HG03139 (cell line): ENCODE data around the gene GUSB.
"Not testable (repeated sequence)": the region's sequence is repeated elsewhere in the genome, so short reads cannot be mapped to it uniquely, and the experiment has no call there.

ENCODE experiments used
- ATAC-seq: cut with Tn5 transposase; IDR thresholded peaks from one replicate; pipeline ENCODE4 v1.9.1; 2021; ENCODE audit not compliant: unreplicated experiment

The GUSB gene

DNA sequence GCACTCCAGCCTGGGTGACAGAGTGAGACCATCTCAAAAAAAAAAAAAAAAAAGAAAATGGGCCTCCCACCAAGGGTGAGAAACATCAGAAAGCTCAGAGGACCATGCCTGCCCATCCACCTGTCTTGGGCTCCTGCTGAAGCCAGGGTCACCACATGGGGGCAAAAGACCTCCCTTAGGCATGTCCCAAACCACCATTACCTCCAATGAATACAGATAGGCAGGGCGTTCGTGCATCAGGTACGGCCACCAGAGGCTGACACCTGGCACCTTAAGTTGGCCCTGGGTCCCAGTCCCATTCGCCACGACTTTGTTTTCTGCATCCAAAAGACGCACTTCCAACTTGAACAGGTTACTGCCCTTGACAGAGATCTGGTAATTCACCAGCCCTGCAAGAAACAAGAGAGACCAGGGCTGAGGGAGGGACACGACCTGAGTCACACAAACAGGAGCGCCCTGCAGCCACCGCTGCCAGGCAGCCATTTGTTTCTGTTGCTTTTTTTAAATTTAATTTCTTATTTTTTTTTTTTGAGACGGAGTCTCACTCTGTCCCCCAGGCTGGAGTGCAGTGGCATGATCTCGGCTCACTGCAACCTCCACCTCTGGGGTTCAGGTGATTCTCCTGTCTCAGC lies 6.1 kb downstream of the GUSB start:
- ATAC-seq = no peak

DNA sequence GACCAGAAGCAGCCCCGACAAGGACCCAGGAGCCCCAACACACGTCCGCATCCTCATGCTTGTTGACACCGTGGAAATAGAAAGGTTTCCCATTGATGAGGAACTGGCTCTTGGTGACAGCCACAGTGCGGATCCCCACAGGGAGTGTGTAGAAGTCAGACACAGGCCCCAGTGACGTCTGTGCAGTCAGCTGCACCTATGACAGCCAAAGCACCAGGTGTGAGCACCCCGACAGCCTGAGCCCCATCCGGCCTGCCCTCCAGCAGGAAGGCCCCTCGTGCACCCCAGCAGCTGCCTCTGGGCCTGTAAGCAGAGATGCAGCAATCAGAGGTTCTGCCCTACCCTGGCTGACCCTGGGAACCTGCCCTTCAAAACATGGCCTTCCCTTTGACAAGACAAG lies 7.1 kb downstream of the GUSB start:
- ATAC-seq = no peak

DNA sequence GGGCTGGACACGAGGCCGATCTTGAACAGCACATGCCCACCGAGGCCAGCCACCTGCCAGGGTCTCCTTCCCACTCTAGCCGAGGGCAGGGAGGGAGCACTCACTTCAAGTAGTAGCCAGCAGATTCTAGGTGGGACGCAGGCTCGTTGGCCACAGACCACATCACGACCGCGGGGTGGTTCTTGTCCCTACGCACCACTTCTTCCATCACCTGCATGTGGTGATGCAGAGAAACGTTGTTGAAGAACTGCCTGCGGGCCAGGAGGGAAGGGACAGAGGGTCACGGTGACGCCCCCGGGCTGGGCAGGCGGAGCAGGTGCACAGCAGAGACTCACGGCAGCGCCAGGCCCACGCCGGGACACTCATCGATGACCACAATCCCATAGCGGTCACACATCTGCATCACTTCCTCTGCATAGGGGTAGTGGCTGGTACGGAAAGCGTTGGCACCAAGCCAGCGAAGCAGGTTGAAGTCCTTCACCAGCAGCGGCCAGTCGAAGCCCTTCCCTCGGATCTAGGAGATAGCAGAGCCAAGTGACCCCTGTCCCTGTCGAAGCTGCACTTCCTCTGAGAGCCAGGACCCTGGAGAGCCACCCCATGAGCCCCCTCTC lies 7.7 kb downstream of the GUSB start:
- no peak for ATAC-seq

DNA sequence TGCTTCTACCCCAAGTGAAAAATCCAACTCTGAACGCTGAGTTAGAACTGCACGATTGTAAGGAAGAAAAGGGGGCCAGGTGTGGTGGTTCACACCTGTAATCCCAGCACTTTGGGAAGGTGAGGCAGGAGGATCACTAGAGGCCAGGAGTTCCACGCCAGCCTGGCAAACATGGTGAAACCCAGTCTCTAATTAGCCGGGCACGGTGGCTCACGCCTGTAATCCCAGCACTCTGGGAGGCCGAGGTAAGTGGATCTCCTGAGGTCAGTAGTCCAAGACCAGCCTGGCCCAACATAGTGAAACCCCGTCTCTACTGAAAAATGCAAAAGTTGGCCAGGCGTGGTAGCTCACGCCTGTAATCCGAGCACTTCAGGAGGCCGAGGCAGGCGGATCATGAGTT lies 9.0 kb downstream of the GUSB start:
- no peak for ATAC-seq

DNA sequence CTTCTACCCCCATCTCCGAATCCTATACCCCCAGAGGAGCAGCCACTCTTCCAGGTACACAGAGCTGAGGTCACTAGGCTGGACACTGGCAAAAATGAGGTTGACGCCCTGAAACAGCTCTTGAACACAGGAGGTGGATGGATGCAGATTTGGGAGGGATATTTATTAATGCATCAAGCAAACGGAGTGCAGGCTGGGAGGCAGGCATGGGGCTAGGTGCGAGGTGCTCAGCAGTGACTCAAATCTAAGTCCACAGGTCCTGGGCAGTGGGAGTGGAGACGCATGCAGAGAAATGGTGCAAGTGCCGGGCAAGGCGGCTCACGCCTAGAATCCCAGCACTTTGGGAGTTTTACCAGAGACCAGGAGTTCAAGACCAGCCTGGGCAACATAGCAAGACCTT lies 11.0 kb downstream of the GUSB start:
- no peak for ATAC-seq

DNA sequence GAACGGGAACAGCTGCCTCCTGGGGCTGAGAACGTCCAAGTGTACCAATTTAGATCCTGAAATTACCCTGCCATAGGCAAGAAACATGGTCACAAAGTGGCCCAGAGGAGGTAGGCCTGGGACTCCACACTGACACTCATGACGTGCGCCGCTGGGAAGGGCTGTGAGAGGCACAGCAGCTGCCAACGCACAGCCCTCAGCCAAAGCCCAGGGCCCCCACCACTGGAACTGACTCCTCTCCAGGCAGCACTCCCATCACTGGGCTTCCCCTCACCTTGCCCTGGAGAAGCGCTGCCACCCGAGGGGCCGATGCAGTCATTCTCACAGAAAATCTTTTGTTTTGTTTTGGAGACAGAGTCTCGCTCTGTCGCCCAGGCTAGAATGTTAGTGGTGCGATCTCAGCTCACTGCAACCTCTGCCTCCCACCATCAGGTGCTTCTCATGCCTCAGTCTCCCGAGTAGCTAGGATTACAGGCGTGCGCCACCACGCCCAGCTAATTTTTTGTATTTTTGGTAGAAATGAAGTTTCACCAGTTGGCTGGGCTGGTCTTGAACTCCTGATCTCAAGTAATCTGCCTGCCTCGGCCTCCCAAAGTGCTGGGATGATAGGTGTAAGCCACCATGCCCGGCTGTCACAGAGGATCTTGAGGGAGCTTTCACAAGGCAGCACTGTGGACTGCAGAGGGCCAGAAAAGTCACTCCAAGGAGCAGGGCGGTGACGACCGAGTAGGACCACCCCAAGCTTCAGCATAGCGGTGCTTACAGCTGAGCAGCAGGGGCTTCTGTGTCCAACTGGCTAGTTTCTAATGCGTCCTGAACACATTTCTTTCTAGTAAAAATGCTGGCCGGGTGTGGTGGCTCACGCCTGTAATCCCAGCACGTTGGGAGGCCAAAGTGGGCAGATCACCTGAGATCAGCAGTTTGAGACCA lies 13.5 kb downstream of the GUSB start:
- ATAC-seq = no peak

DNA sequence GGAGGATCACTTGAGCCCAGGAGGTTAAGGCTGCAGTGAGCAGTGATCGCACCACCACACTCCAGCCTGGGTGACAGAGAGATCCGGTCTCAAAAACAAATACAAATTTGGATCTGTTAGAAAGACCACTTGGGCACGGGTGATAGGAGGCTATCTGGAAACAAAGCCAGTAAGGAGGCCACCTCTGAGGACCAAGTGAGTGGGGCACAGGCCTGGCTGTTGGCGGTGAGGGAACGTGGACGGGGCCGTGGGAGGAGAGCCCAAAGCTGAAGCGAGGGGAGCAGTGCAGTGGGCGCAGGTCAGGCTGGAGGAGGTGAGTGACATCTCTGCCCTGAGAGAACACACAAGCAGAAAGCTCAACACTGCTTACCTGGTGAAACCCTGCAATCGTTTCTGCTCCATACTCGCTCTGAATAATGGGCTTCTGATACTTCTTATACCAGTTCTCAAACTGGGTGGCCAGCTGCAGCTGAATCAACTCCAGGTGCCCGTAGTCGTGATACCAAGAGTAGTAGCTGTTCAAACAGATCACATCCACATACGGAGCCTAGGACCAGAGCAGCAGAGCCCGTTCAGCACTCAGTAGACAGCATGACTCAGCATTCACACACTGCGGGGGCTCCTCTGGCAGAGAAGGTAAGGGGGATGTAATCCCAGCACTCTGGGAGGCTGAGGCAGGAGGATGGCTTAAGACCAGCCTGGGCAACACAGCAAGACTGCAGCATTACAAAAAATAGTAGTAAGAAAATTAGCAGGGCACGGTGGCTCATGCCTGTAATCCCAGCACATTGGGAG lies 14.5 kb downstream of the GUSB start:
- ATAC-seq = no peak

DNA sequence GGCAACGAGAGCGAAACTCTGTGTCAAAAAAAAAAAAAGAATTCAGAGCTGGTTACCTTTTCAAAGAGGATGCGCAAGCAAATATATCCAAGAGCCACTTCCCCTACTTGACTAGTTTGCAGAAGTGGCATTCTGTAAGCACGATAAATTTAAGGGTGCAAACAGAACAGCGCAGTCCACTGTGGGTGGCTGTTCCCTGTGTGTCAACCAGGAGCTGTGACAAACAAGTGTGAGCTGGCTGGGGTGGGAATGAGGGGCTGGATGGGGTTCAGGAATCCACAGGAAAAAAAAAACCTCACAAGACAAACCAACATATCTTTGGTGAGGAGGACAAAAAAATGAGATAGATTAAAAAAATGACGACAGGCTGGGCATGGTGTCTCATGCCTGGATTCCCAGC lies 15.9 kb downstream of the GUSB start:
- ATAC-seq = no peak

DNA sequence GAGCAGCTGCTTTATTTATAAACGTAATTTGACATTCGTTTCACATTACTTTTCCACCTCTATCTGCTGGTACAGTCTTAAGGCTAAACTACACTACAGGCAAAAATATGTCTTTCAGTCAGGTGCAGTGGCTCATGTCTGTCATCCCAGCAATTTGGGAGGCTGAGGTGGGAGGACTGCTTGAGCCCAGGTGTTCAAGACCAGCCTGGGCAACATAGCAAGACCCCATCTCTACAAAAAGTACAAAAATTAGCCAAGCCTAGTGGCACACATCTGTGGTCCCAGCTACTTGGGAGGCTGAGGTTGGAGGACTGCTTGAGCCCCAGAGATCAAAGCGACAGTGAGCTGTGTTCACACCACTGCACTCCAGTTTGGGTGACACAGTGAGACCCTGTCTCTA lies 17.3 kb downstream of the GUSB start:
- not testable (repeated sequence) for ATAC-seq

DNA sequence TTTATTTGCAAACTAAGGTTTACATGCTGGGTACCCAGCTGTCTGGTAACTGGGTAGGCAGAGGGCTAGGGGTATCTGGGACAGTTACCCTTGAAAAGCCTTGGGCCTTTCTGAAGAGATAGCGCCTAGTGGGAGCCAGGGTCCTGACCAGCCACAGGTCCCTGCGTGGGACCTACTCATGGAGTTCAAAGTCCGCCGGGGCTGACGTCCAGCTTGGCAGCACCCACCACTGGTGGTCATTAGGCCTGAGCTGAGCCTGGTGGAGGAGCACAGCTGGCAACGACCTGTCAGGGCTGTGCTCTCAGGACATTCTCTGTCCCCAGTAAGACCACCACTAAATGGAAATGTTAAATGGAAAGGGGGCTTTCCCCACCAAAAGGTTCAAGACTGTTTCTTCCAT lies 20.0 kb downstream of the GUSB start:
- ATAC-seq = no peak

DNA sequence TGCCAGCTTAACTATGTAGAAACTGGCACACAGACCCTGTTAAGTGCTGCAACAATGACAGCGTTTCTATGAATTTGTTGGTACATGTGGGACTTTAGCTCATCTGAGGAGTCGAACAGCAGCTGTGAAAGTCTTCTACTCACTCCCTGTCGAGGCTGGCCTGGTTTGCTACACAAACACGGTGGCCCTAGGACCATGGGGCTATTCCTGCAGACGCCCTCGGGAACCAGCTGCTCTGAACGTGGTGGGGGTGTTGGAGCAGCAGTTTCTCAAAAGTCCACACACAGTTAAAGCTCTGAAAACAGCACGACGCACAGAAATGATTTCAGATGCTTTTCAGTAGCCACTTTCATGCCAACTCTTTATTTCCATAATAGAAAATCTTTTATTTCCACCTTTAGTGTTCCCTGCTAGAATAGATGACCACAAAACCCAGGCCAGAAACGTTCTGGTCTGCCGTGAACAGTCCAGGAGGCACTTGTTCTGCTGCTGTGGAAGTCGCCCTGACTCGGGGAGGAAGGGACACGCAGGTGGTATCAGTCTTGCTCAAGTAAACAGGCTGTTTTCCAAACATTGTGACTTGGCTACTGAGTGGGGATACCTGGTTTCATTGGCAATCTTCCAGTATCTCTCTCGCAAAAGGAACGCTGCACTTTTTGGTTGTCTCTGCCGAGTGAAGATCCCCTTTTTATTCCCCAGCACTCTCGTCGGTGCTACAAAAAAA lies 21.5 kb downstream of the GUSB start:
- ATAC-seq = no peak

DNA sequence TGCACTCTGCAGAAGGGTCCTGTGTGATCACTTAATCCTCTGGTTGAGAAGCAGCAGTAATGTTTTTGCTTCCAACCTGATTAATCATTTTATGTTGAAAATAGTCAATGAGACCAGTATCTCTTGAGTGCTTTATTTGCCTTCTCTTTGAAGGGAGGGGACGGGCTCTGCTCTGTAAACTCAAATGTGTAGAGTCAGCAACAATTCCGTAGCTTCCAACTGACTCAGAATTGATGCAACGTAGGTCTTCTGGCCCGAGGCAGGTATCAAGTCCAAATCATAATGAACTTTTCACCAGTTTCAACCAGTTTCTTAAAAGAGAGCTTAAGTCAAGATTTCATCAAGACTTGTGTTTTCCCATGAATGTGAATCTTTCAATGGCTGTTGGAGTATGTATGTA lies 26.3 kb downstream of the GUSB start:
- no peak for ATAC-seq

DNA sequence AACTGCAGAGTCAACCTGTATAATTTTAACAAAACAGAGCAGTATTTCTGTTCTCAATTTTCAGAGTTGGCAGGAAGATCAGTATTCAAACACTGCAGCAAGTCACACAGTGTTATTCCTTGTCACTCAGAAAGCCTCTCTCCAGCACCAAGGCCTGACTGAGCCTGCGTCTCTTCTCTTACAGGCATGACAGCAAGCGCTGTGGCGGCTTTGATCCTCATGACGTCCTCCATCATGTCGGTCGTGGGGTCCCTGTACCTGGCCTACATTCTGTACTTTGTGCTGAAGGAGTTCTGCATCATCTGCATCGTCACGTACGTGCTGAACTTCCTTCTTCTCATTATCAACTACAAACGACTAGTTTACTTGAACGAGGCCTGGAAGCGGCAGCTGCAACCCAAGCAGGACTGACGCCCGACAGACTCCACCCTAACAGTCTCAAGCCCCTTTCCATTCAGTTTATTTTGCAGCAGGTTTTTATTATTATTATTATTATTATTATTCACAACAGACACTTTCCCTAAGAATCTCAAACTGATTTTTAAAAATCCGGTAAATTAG lies 28.0 kb downstream of the GUSB start:
- ATAC-seq = no peak

DNA sequence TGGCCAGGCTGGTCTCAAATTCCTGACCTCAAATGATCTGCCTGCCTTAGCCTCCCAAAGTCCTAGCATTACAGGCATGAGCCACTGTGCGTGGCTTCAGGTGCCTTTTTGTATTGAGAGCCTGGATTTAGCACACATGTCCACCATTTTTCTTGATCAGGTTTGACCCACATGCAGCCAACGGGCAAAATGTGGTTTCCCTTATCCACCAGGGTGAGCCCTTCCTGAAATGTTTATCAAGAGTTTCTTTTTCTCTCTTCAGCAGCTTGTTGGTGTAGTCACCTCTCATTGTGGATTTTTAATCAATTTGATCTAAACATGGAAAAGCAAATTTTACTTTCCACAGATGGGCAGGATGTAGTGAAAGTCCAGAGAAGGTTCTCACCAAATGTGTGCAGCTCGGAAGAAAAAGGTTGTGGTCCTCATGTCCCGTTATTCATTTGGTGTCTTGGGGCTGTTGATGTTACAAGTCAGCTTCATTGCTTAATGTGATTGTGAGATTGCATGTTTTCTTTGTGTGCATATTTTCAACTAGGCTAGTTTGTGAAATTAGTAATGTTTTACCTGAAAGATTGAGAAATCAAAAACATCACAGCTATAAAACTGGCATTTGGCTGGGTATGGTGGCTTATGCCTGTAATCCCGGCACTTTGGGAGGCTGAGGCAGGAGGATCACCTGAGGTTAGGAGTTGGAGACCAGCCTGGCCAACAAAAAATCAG lies 28.9 kb downstream of the GUSB start:
- no peak for ATAC-seq

DNA sequence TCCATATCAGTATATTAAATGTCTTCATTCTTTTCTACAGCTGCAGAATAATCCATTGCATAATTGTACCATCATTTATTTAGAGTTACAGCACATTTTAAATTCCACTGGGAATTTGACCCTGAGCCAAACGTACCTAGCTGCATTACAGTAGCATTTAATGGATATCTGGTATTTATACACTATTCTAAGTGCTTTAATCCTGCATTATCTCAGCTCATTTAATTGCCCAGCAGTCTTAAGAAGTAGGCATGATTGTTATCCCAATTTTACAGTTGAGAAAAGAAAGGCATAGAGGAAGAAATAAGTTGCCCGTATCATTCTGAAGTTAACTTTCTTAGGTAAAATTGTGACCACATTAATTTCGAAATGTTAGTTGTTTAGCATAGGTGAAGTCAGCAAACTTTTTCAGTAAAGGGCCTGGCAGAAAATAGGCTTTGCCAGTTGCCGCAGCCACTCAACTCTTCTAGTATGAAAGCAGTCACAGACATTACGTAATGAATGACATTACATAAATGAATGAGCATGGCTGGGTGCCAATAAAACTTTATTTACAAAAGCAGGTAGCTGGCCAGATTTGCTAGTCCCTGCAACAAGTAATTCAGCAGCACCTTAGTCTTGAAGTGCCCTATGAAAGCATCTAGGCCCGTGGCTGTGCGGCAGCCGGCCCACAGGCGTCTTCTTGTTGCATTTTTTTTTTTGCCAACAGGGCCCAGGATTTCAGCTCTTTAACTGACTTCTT lies 30.0 kb downstream of the GUSB start:
- ATAC-seq = no peak

DNA sequence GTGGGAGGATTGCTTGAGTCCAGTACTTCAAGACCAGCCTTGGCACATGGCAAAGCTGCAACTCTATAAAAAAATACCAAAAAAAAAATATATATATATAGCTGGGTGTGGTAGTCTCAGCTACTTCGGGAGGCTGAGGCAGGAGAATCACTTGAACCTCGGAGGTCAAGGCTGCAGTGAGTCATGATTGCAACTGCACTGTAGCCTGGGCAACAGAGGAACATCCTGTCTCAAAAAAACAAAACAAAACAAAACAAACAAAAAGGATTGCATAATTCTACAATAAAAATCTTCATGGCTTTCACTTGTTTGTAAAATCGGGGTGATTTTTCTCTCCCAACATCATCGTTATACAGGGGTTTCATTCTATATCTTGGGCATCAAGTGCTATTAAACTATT lies 35.1 kb downstream of the GUSB start:
- ATAC-seq = no peak

DNA sequence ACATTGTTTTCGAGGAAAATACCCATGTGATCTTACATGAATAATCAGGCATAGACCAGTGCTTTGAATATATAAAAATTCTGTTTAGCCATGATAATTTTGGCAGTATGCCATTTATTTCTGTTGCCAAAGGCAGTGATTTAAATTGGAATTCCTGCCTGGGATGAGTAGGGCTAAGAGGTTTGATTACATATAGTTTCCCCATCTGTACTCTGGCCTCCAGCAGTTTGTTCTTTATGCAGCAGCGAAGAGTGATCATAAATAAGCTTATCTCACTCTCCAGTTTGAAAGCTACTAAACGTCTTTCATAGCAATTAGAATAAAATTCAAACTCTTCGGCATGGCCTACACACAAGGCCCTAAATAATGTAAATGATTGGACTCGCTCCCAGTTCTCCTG lies 36.2 kb downstream of the GUSB start:
- ATAC-seq = not testable (repeated sequence)

DNA sequence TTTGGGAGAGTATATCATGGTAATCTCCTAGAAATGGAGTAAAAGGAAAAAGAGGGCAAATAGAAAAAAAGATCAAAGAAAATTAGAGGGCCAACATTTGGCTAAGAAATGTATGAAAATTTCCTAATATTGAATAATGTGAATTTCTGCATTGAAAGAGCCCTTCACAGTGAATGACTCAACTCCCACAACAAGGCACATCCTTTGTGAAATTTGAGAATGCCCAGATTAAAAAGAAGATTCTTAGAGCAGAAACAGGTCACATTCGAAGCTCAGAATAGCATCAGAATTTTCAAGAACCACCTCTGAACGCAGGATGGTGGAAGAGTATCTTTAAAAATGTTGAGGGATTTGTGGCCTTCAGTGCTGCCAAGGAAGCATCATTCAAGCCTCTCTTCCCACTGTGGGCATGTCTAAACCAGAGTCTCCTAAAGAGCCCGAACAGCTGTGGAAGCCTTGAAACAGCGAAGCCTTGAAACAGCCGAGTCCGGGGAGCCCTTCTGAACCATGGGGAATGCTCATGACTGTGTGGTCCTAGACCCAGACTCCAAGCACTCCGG lies 43.6 kb downstream of the GUSB start:
- no peak for ATAC-seq

DNA sequence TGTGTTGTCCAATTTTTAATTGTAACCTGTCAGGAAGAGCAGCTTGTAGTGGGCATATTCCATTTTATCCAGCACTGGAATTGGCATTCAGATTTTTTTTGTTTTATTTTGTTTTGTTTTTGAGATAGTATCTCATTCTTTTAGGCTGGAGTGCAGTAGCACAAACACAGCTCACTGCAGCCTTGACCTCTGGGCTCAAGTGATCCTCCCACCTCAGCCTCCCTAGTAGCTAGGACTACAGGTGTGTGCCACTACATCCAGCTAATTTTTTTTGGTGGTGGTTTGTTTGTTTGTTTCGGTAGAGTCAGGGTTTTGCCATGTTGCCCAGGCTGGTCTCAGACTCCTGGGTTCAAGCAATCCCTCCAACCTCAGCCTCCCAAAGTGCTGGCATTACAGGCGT lies 44.7 kb downstream of the GUSB start:
- no peak for ATAC-seq
